Activated CD8-positive, alpha-beta memory T cell treated with anti-CD3 and anti-CD28 coated beads, Interleukin-2, amount 50 U/mL, for 24 hours (primary cell): Measurements from ENCODE around the gene CAMKK2.

Experiments used
- DNase-seq: peaks from one replicate; pipeline ENCODE4 v3.0.0-alpha.2; 2020; ENCODE audit errors: extremely low read depth

The CAMKK2 gene

DNA sequence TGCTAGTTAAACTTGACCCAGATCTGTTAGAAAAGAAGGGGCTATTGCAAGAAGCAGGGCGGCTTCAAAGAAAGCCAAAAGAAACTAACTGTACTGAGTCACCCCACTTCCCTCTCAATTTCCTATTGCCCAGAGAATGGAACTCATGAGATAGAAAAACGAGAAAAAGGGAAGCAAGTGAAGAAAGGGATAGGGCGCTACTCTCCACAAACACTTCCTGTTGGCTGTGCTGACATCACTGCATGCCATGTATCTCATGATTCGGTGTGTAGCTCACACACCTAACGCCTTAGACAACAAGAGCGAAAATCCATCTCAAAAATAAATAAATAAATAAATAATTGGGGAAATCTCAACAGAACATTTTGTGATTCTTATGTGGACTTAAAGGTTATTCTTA is 99.6 kb downstream of the CAMKK2 start:
- DNase-seq = no peak

GRCh38 chr12:121191151-121191550 is 105.4 kb downstream of the CAMKK2 start:
- DNase-seq = no peak

DNA sequence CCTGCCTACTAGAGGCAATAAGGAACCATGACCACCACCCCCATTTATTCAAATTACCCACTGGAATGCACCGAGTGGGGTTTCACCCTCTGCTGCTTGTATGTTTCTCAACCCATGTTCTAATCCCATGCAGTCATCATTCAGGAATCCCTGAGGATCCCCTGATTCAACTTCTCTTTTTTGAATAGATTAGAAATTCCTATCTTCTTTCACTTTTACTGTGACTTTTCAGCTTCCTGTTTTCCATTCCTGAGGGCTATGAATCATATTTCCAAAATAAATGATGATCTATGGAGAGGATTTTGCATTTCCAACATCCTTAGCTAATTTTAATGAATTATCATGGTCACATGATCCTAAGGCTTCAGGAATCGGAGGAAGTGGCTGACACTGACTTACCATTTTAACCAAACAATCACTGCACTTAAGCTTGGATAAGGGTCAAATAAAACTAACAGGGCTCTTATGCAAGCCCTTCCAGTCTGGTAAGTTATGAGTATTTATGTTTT is 105.9 kb downstream of the CAMKK2 start:
- no peak for DNase-seq

GRCh38 chr12:121189619-121190155 is 106.8 kb downstream of the CAMKK2 start:
- no peak for DNase-seq

GRCh38 chr12:121189131-121189530 is 107.4 kb downstream of the CAMKK2 start:
- no peak for DNase-seq

DNA sequence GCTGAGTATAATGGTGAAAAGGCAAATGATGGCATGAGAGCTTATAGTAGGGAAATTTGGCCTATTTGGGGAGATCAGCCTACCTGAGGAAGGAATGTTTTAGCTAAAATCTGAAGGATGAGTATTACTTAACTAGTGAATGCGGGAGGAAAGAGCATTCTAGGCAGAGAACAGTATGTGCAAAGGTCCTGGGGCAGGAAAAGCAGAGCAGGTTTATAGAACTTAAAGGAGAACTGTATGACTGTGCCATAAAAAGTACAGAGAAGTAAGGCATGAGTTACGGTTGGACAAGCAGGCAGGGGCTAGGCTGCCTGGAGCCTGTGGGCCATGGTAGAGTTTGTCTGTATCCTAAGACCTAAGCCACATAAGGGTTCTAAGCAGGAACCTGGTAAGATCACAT is 108.3 kb downstream of the CAMKK2 start:
- DNase-seq = no peak
